Measurements from ENCODE around the gene PDIA4.

GRCh38 chr7:149001427-149002068 lies 26.8 kb downstream of the PDIA4 start:
- TF ChIP-seq, protein P1, sequence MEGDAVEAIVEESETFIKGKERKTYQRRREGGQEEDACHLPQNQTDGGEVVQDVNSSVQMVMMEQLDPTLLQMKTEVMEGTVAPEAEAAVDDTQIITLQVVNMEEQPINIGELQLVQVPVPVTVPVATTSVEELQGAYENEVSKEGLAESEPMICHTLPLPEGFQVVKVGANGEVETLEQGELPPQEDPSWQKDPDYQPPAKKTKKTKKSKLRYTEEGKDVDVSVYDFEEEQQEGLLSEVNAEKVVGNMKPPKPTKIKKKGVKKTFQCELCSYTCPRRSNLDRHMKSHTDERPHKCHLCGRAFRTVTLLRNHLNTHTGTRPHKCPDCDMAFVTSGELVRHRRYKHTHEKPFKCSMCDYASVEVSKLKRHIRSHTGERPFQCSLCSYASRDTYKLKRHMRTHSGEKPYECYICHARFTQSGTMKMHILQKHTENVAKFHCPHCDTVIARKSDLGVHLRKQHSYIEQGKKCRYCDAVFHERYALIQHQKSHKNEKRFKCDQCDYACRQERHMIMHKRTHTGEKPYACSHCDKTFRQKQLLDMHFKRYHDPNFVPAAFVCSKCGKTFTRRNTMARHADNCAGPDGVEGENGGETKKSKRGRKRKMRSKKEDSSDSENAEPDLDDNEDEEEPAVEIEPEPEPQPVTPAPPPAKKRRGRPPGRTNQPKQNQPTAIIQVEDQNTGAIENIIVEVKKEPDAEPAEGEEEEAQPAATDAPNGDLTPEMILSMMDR (IDR thresholded peaks at IDR 0.05) = no peak
- TF ChIP-seq EZH2 (IDR thresholded peaks at IDR 0.05) = no peak

Measured in neural progenitor cell (in vitro differentiated cells).